ENCODE measurements around the gene TMEM234.

Gene TMEM234

DNA sequence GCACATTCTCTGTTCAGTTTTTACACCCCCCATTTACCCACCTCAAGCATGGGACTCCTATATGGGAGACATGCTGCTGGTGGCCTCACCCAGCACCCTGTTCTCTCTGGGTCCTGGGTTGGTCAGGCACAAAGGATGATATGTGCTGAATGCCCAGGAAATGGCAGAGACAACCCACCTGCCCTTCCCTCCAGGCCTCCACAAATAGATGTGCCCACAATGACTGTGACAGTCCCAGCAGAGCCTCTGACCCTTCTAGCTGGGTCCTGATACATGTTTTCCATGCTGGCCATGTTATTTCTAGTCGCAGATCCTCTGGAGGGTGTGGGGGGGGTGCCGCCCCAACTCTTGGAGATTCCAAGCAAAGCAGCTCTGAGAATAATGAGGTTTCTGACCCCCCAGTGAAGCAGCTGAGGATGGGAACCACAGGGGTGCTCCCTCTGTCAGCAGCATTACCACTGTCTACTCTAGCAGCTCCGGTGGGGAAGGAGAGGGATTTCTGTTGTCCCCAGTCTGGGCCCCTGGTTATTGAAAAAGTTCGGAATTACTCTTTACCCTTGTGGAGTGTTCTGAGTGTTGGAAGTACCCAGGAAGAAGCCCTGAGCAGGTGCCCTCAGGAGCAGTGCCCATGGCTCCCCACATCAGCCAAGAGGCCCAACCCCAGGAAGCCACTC, 23.0 kb downstream of the TMEM234 start:
- TF ChIP-seq CTCF (conservative IDR thresholded peaks at IDR 0.05; ENCODE audit: low read depth, low read length) = no peak
- DNase-seq (ENCODE audit: low read depth) = no peak
- no peak overlapping the region for H3K4me3 ChIP-seq (ENCODE audit: low read length)

GRCh38 chr1:32198237-32199042, 23.7 kb downstream of the TMEM234 start:
- H3K4me3 ChIP-seq (ENCODE audit: low read length) = no peak overlapping the region
- no peak for DNase-seq (ENCODE audit: low read depth)
- TF ChIP-seq CTCF (conservative IDR thresholded peaks at IDR 0.05; ENCODE audit: low read depth, low read length) = no peak

- TF ChIP-seq CTCF (conservative IDR thresholded peaks at IDR 0.05; ENCODE audit: low read depth, low read length) = no peak
- no peak overlapping the region for H3K4me3 ChIP-seq (ENCODE audit: low read length)
- DNase-seq (ENCODE audit: low read depth) = no peak
Observed at GRCh38 chr1:32197837-32198236, 24.3 kb downstream of the TMEM234 start.

DNA sequence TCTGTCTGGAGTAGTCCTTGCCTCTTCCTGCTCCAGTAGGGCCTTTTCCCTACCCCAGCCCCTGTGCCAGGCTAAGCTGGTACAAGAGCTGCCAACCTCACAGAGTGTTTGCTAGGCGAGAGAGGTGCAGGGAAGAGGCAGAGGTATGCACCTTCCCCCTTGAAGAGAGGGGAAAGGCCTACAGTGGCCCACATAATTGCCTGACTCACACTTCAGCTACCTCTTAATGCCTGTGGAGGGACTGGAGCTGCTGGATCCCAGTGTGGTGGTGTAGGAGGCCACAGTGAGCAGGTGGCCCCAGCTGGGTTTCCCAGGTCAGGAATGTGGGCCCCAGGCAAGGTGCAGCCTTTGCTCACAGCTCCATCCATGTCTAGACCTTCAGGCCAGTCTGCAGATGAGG, 25.1 kb downstream of the TMEM234 start:
- no peak overlapping the region for H3K4me3 ChIP-seq (ENCODE audit: low read length)
- DNase-seq (ENCODE audit: low read depth) = no peak
- no peak for TF ChIP-seq CTCF (conservative IDR thresholded peaks at IDR 0.05; ENCODE audit: low read depth, low read length)

DNA sequence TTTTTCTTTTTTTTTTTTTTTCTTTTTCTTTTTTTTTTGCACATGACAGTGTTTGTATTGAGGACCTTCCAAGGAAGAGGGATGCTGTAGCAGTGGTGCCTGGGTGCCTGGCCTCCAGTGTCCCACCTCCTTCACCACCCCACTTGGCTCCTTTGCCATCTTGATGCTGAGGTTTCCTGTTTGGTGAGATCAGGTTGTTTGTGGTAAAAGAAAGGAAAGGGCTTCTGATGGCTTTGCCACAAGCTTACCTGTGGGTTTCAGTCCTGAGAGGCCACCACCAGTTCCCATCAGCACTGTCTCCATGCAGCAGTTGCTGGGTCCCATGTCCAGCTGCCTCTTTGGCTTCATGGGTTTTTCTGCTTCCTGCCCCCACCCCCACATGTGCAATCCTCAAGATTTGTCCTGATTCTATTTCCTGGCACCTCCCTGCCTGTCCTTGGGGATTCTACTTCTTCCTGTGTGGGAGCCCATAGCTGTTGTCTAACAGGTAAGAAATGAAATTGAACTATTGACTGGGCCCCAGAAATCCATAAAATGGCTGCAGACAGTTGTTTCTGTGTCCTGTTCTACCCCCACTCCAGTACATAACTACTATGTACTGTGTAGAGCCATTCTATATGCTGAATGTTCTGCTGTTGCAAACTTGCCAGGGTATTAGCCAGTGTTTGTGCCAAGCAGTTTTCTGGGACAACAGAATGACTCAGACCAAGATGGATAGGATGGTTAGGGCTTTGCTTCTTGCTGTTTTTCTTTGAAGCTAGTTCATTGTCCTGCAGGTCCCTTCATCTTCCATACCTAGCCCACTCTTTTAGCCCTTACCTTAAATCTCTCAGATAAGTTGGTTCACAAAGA, 26.0 kb downstream of the TMEM234 start:
- DNase-seq (ENCODE audit: low read depth) = no peak
- no peak overlapping the region for H3K4me3 ChIP-seq (ENCODE audit: low read length)
- TF ChIP-seq CTCF (conservative IDR thresholded peaks at IDR 0.05; ENCODE audit: low read depth, low read length) = no peak

GRCh38 chr1:32195531-32195930, 26.6 kb downstream of the TMEM234 start:
- no peak for DNase-seq (ENCODE audit: low read depth)
- H3K4me3 ChIP-seq (ENCODE audit: low read length) = no peak overlapping the region
- no peak for TF ChIP-seq CTCF (conservative IDR thresholded peaks at IDR 0.05; ENCODE audit: low read depth, low read length)

All from retinal pigment epithelial cell (primary cell).